Keratinocyte (primary cell): ENCODE results near the gene THAP10.

ENCODE experiments used
- EZH2 ChIP-seq: IDR thresholded peaks from one replicate; pipeline ENCODE4 v1.6.1; 2012; ENCODE audit warnings: inconsistent platforms, mild to moderate bottlenecking, low read length, moderate library complexity
- TF ChIP-seq, protein P1 (sequence below), 3 experiments: IDR thresholded peaks in 1 of 3; conservative IDR thresholded peaks in 1 of 3; optimal IDR thresholded peaks in 1 of 3; 2 replicates in 2 of 3; 3 replicates in 1 of 3; pipeline versions ENCODE3 to v1.5.1; 2011; ENCODE audit warnings: low read length in 3 of 3, mild to moderate bottlenecking in 3 of 3, moderate library complexity in 2 of 3, control low read depth in 1 of 3, inconsistent platforms in 1 of 3; ENCODE audit not compliant: insufficient read depth in 2 of 3; ENCODE audit errors: extremely low read depth in 1 of 3

DNA sequence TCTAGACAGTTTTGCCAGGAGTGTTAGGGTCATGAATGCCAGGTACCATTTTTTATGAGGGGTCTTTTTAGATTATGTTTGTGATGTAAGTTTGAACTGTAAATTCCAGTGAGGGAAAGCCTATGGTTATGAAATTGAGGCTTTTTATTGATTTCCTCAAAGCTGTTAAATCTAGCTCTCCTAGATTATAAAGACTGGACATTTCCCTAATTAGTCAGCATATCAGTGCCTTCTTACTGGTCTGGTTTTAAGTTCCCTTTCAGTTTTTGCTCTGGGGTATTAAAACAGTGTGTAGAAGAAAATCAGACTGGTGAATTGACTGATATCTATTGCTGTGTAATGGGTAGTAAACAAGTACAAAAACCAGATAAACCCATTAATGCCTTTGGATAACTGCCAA, 39.6 kb upstream of the THAP10 start:
- TF ChIP-seq, protein P1, sequence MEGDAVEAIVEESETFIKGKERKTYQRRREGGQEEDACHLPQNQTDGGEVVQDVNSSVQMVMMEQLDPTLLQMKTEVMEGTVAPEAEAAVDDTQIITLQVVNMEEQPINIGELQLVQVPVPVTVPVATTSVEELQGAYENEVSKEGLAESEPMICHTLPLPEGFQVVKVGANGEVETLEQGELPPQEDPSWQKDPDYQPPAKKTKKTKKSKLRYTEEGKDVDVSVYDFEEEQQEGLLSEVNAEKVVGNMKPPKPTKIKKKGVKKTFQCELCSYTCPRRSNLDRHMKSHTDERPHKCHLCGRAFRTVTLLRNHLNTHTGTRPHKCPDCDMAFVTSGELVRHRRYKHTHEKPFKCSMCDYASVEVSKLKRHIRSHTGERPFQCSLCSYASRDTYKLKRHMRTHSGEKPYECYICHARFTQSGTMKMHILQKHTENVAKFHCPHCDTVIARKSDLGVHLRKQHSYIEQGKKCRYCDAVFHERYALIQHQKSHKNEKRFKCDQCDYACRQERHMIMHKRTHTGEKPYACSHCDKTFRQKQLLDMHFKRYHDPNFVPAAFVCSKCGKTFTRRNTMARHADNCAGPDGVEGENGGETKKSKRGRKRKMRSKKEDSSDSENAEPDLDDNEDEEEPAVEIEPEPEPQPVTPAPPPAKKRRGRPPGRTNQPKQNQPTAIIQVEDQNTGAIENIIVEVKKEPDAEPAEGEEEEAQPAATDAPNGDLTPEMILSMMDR (optimal IDR thresholded peaks at IDR 0.05 in 1 of 3, IDR thresholded peaks at IDR 0.05 in 1 of 3, conservative IDR thresholded peaks at IDR 0.05 in 1 of 3; ENCODE audit: extremely low read depth in 1 of 3, insufficient read depth in 2 of 3, low read length in 3 of 3): no peak
- TF ChIP-seq EZH2: no peak
